H1 (cell line): Measurements from ENCODE around the gene TOPORS. TPM values are rescaled to one million over a fixed set of nuclear protein-coding genes. Genes with fewer than 3 reads are reported as not detected.

Experiments used
- CTCF ChIA-PET: fragments of 300-600 bp; sonication (Branson Sonifier 250); formaldehyde crosslinking; loops from one replicate; lab custom pipeline; 2021; ENCODE audit not compliant: partially characterized antibody; lab: Charles Lee
- POLR2A ChIA-PET: fragments of 300-600 bp; sonication (Branson Sonifier 250); formaldehyde crosslinking; loops from one replicate; lab custom pipeline; 2021; ENCODE audit warnings: inconsistent platforms; ENCODE audit not compliant: partially characterized antibody; lab: Charles Lee
- DNase-seq, 2 experiments: peaks; one replicate each; pipeline versions ENCODE4 v3.0.0 to v3.0.0-alpha.2; 2010 to 2022; ENCODE audit warnings: low spot score in 2 of 2, low read depth in 1 of 2, mixed read lengths in 1 of 2
- FAIRE-seq: peaks from 2 replicates; lab custom pipeline; 2011; peaks lifted over from hg19 to GRCh38; lab: Jason Lieb, UNC
- H2AFZ ChIP-seq: 2 replicates; pipeline ENCODE4 v1.8.1; 2012; ENCODE audit warnings: low read length, inconsistent platforms
- H2AK5ac ChIP-seq: 2 replicates; pipeline ENCODE4 v1.6.1; 2013; ENCODE audit warnings: low read depth, low read length
- H2BK120ac ChIP-seq: replicated peaks from 2 replicates; pipeline ENCODE3; 2013; ENCODE audit warnings: low read depth, low read length, inconsistent platforms
- H2BK12ac ChIP-seq: 2 replicates; pipeline ENCODE4 v1.6.1; 2013; ENCODE audit warnings: low read depth, low read length
- H2BK15ac ChIP-seq: 2 replicates; pipeline ENCODE4 v1.6.1; 2013; ENCODE audit warnings: low read length
- H2BK20ac ChIP-seq: 2 replicates; pipeline ENCODE4 v1.6.1; 2013; ENCODE audit warnings: low read length
- H2BK5ac ChIP-seq: 2 replicates; pipeline ENCODE4 v1.6.1; 2013; ENCODE audit warnings: low read depth, low read length
- H3K14ac ChIP-seq: 2 replicates; pipeline ENCODE4 v1.6.1; 2013; ENCODE audit warnings: inconsistent platforms; ENCODE audit not compliant: insufficient read length
- H3K18ac ChIP-seq: 2 replicates; pipeline ENCODE4 v1.6.1; 2013; ENCODE audit warnings: low read length; ENCODE audit errors: extremely low read depth
- H3K23ac ChIP-seq: 2 replicates; pipeline ENCODE4 v1.6.1; 2013; ENCODE audit warnings: inconsistent platforms; ENCODE audit not compliant: insufficient read length
- H3K23me2 ChIP-seq: 2 replicates; pipeline ENCODE4 v1.6.1; 2013; ENCODE audit warnings: low read depth, low read length
- H3K27ac ChIP-seq: 2 replicates; pipeline ENCODE4 v1.6.1; 2011; ENCODE audit warnings: low read depth, low read length, inconsistent platforms
- H3K27me3 ChIP-seq, 4 experiments: replicated peaks in 1 of 4; 1 replicate in 1 of 4; 2 replicates in 3 of 4; pipeline versions ENCODE4 v1.6.1 to v1.8.1; 2011 to 2013; ENCODE audit warnings: low read length in 3 of 4, mild to moderate bottlenecking in 3 of 4, inconsistent platforms in 2 of 4, mixed read lengths in 2 of 4, moderate library complexity in 1 of 4; ENCODE audit not compliant: control insufficient read depth in 3 of 4, insufficient read depth in 3 of 4; ENCODE audit errors: extremely low read depth in 1 of 4
- H3K36me3 ChIP-seq, 4 experiments: 2 replicates each; pipeline versions ENCODE4 v1.6.1 to v1.8.1; 2011 to 2013; ENCODE audit warnings: mild to moderate bottlenecking in 4 of 4, low read length in 3 of 4, moderate library complexity in 2 of 4, control low read depth in 1 of 4, inconsistent platforms in 1 of 4; ENCODE audit not compliant: insufficient read depth in 4 of 4, control insufficient read depth in 2 of 4
- H3K4ac ChIP-seq: replicated peaks from 2 replicates; pipeline ENCODE3; 2013; ENCODE audit warnings: low read length, low read depth, mixed read lengths, inconsistent platforms; ENCODE audit not compliant: insufficient read length
- H3K4me1 ChIP-seq, 4 experiments: replicated peaks in 1 of 4; 1 replicate in 1 of 4; 2 replicates in 3 of 4; pipeline versions ENCODE4 v1.6.1 to v1.8.1; 2011 to 2013; ENCODE audit warnings: low read length in 3 of 4, inconsistent platforms in 2 of 4, mixed read lengths in 1 of 4; ENCODE audit not compliant: insufficient read depth in 4 of 4, control insufficient read depth in 3 of 4
- H3K4me2 ChIP-seq, 2 experiments: 2 replicates each; pipeline versions ENCODE4 v1.6.1 to v1.8.1; 2011 to 2013; ENCODE audit warnings: low read depth in 2 of 2, low read length in 2 of 2, control low read depth in 1 of 2, inconsistent platforms in 1 of 2, mild to moderate bottlenecking in 1 of 2; ENCODE audit not compliant: insufficient read depth in 1 of 2
- H3K4me3 ChIP-seq, 4 experiments: fragments of 200-600, 300-600 bp in 1 of 4; sonication (generic), shearing (Covaris generic), sonication (Bioruptor Twin) in 1 of 4; 2 replicates each; pipeline versions ENCODE4 v1.5.1 to v1.8.1; 2011 to 2016; ENCODE audit warnings: low read length in 4 of 4, low read depth in 3 of 4, control low read depth in 2 of 4, inconsistent platforms in 2 of 4, mild to moderate bottlenecking in 2 of 4, mixed read lengths in 1 of 4, moderate library complexity in 1 of 4; ENCODE audit not compliant: insufficient read depth in 2 of 4; ENCODE audit errors: extremely low read depth in 1 of 4
- H3K56ac ChIP-seq: replicated peaks from 2 replicates; pipeline ENCODE3; 2013; ENCODE audit warnings: low read depth, mild to moderate bottlenecking, mixed read lengths, low read length, inconsistent platforms; ENCODE audit not compliant: insufficient read length
- H3K79me1 ChIP-seq: 2 replicates; pipeline ENCODE4 v1.6.1; 2013; ENCODE audit warnings: low read depth, low read length, control low read depth
- H3K79me2 ChIP-seq, 2 experiments: 2 replicates each; pipeline versions ENCODE4 v1.6.1 to v1.8.1; 2012 to 2013; ENCODE audit warnings: low read length in 2 of 2, mild to moderate bottlenecking in 2 of 2, inconsistent platforms in 1 of 2; ENCODE audit not compliant: insufficient read depth in 2 of 2, control insufficient read depth in 1 of 2
- H3K9ac ChIP-seq, 4 experiments: replicated peaks in 1 of 4; 1 replicate in 1 of 4; 2 replicates in 3 of 4; pipeline versions ENCODE4 v1.6.1 to v1.8.1; 2011 to 2013; ENCODE audit warnings: low read depth in 3 of 4, low read length in 3 of 4, control low read depth in 2 of 4, mild to moderate bottlenecking in 2 of 4, moderate library complexity in 2 of 4, inconsistent platforms in 1 of 4; ENCODE audit errors: extremely low read depth in 1 of 4
- H3K9me3 ChIP-seq, 2 experiments: 2 replicates each; pipeline versions ENCODE4 v1.6.1 to v1.8.1; 2012 to 2013; ENCODE audit warnings: mild to moderate bottlenecking in 2 of 2, moderate library complexity in 2 of 2, control low read depth in 1 of 2, inconsistent platforms in 1 of 2, low read depth in 1 of 2, low read length in 1 of 2, mixed read lengths in 1 of 2; ENCODE audit not compliant: insufficient read depth in 2 of 2
- H4K20me1 ChIP-seq, 2 experiments: replicated peaks in 1 of 2; 2 replicates each; pipeline versions ENCODE3 to v1.8.1; 2011 to 2013; ENCODE audit warnings: inconsistent platforms in 2 of 2, low read length in 2 of 2, mild to moderate bottlenecking in 1 of 2; ENCODE audit not compliant: insufficient read depth in 2 of 2, control insufficient read depth in 1 of 2
- H4K5ac ChIP-seq: 2 replicates; pipeline ENCODE4 v1.6.1; 2013; ENCODE audit warnings: low read length, low read depth, mixed read lengths, inconsistent platforms; ENCODE audit not compliant: insufficient read length
- H4K8ac ChIP-seq: 2 replicates; pipeline ENCODE4 v1.8.0; 2013; ENCODE audit warnings: mild to moderate bottlenecking, moderate library complexity, low read length, inconsistent platforms; ENCODE audit not compliant: insufficient read depth; ENCODE audit errors: extremely low read depth
- H4K91ac ChIP-seq: replicated peaks from 2 replicates; pipeline ENCODE3; 2013; ENCODE audit warnings: low read length, mixed read lengths, inconsistent platforms; ENCODE audit not compliant: insufficient read length
- CTCF ChIP-seq, 3 experiments: IDR thresholded peaks; 1 replicate in 2 of 3; 2 replicates in 1 of 3; pipeline versions ENCODE4 v1.5.1 to v1.6.1; 2011; ENCODE audit warnings: low read length in 3 of 3, mild to moderate bottlenecking in 3 of 3, inconsistent platforms in 2 of 3, low read depth in 1 of 3, moderate library complexity in 1 of 3; ENCODE audit not compliant: insufficient read depth in 1 of 3; ENCODE audit errors: control extremely low read depth in 1 of 3
- MAX ChIP-seq: IDR thresholded peaks from 2 replicates; pipeline ENCODE4 v1.6.1; 2012; ENCODE audit warnings: inconsistent platforms
- polyA plus RNA-seq, 7 experiments: library from polyadenylated mRNA; depleted of rRNA in 3 of 7; stranded (reverse) in 5 of 7; unstranded in 2 of 7; fragments of >200 nt in 5 of 7; fragments of 200-250 nt in 2 of 7; gene quantifications; 1 replicate in 5 of 7; 2 replicates in 1 of 7; 4 replicates in 1 of 7; pipeline versions ENCODE4 v1.2.1 to v1.2.3, GENCODE V29; 2011 to 2013; ENCODE audit warnings: missing spikeins in 2 of 7, mixed read lengths in 2 of 7
- total RNA-seq: library from RNA; stranded (reverse); fragmentation: NEBNext Ultra II Directional; extraction: Animal tissue kit (Norgen Biotek cat#: 25700); gene quantifications from 2 replicates; pipeline ENCODE4 v1.2.1, GENCODE V29; 2021

TOPORS gene
- total and polyA plus RNA-seq, 2 of the 8 experiments (the other 6 are each of a cell fraction or from before 2014, with no cell fraction given), result 10.3 to 30.7 TPM

- H3K9me3 ChIP-seq, result no peaks in the 10 kb centered on the region
- H3K79me1 ChIP-seq, result no peaks in the 10 kb centered on the region
- H2BK5ac ChIP-seq, result no peak overlapping the region
- no peaks in the 10 kb centered on the region for H3K79me2 ChIP-seq
- no peak overlapping the region for H2AFZ ChIP-seq
- no peak overlapping the region for H2BK20ac ChIP-seq
- H4K5ac ChIP-seq, result no peak overlapping the region
- no peak overlapping the region for H2BK15ac ChIP-seq
- H3K23ac ChIP-seq, result no peak overlapping the region
- DNase-seq (no peak), FAIRE-seq (no peak)
- no peak overlapping the region for H3K56ac ChIP-seq
- peak in 1 of 3 experiments; percentile 8; a peak in 1 of 4 replicates for TF ChIP-seq CTCF (IDR thresholded peaks at IDR 0.05; ENCODE audit: control extremely low read depth in 1 of 3, insufficient read depth in 1 of 3, low read depth in 1 of 3, low read length in 3 of 3)
- no peak for TF ChIP-seq MAX
- no peak overlapping the region for H2BK12ac ChIP-seq
- H4K91ac ChIP-seq, result no peak overlapping the region
- no peaks in the 10 kb centered on the region for H4K20me1 ChIP-seq
- H4K8ac ChIP-seq, result no peak overlapping the region
- H3K36me3 ChIP-seq, result no peaks in the 10 kb centered on the region
- H3K14ac ChIP-seq, result no peak overlapping the region
- H3K9ac ChIP-seq, result no peak overlapping the region; a peak in 1 of 7 replicates
- H3K27ac ChIP-seq, result no peak overlapping the region
- no peak overlapping the region for H3K4me2 ChIP-seq
- no peak overlapping the region for H3K4me3 ChIP-seq
- POLR2A ChIA-PET, result interaction anchor here (1.2 kb wide), 1 partner anchor 381 kb away, joined by 3 read pairs; no protein-coding TSS in a partner anchor
- CTCF ChIA-PET, result interaction anchor here (0.7 to 7.2 kb wide), 15 partner anchors 8 to 385 kb away, joined by 3 to 70 read pairs (median 8); partner anchors contain the start of genes NDUFB6 and TMEM215
- H3K4me1 ChIP-seq, result no peaks in the 10 kb centered on the region
- no peak overlapping the region for H2AK5ac ChIP-seq
- H3K4ac ChIP-seq, result no peak overlapping the region
- H3K18ac ChIP-seq, result no peak overlapping the region
- H3K27me3 ChIP-seq, result no peaks in the 10 kb centered on the region
- no peaks in the 10 kb centered on the region for H3K23me2 ChIP-seq
- H2BK120ac ChIP-seq, result no peak overlapping the region
These were observed 35.5 kb upstream of the TOPORS start for GRCh38 chr9:32587901-32588300.
